GM18861 (cell line): ENCODE measurements around the gene ABI1.

Experiments used
- ATAC-seq: cut with Tn5 transposase; IDR thresholded peaks from one replicate; pipeline ENCODE4 v1.9.1; 2021; ENCODE audit not compliant: unreplicated experiment

ABI1 gene

DNA sequence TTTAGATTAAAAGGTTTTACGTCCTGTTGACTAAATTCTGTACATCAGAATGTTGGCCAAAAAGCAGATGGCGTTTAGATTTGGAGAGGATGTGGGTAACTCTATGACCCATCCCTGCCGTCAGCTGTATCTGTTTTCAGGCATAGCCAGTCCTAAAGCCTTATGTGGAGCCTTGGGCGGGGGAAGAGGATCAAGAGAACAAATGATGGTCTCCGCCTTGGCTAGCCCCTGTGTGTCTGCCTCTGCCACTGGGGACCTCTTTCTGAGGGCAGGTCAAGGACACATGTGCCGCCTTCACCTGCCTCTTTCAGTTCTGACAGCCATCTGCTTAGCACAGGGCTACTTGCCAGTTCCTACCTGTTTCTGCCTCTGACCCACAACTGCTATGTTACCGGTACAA, 139.2 kb downstream of the ABI1 start:
- no peak for ATAC-seq

DNA sequence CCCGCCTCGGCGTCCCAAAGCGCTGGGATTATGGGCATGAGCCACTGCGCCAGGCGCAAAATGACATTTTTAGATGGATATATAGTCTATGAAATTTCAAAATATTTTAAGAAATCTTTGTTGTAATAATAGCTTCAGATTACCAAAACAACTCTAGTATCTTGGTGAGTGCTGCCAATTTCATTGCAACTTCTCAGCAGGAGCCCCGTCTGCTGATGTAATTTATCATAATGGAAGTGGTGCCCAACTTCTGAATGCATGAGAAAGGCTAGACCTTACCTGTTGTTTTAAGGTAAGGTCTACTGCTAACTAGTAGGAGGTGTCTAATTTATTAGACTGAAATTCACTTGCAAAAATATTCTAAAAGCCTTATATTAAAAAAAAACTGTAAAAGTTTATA, 143.3 kb downstream of the ABI1 start:
- ATAC-seq = no peak

DNA sequence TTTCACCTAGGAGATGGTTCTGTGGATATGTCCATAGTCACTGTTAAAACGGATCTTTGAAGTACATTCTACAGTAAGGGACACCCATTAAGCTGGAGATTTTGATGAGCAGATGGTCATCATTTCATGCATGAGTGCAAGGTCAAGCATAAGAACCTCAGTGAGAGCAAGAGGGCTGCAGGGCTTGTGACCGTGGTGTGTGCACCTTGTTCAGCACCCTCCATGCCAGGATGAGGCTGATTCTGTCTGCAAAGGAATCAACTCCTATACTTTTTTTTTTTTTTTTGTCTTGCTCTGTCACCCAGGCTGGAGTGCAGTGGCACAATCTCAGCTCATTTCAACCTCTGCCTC, 145.6 kb downstream of the ABI1 start:
- ATAC-seq = no peak

DNA sequence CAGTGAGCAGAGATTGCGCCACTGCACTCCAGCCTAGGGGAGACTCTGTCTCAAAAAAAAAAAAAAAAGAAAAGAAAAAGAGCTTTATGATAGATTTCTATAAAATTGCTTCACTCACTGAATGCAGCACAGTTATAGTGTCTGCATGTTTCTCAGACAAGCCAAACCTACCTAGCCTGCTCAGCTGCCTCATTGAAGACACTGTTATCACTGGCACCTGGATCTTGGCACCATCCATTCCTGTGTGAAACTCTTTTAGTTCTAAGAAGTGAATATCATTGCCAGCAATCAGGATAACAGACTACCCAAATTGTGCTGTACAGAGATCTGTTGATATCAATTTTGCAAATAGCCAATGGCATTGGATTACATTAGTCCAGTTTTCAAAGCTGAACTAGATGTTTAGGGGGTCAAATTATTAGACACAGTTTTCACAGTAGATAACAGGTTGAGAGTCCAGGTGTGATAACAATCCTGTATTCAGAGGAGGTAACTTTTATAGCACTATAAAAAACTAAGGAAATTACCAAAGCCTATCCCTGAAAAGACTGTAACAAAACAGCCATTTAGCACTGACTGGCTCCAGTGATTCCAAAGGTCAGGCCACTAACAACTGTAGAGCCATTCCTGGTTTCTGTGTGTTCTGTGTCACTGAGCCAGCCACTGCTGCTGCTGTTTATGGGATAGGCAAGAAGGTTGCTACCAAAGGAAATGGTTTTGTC, 146.2 kb downstream of the ABI1 start:
- ATAC-seq = no peak

DNA sequence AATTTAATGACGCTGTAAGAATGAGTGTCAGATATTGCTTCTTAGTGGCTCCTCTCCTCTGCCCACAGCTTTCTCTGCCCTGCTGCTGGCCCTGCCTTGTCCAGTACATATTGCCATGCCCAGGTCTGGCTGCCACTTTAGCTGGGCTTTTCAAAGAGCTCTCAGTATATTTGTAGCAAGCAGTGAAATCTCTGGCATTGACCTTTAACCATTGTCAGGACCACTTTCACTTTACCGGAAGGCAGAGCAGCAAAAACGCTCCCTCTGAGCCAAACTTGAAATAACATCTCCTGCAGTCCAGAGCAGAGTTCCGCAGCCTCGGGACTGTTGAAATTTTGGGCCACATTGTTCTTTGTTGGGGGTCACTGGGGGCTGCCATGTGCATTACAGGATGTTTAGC, 149.4 kb downstream of the ABI1 start:
- no peak for ATAC-seq

DNA sequence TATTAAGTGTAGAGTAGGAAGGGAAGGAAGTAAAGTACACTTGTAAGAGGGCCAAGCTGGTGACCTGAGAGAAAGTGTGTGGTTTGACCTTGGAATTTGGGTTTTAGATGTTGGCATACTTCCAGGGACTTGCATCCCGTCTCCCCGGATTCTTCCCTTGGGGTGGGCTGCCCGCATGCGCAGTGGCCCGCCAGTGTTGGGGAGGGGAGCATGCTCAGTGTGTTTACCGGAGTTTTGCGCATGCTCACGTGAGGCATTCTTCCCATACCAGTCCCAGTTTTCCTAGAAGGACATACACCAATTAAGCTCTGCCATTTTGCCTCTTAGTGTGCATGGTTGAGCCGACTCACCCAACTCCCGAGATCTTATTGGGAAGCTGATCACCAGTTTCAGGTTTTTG, 153.8 kb downstream of the ABI1 start:
- ATAC-seq = no peak

DNA sequence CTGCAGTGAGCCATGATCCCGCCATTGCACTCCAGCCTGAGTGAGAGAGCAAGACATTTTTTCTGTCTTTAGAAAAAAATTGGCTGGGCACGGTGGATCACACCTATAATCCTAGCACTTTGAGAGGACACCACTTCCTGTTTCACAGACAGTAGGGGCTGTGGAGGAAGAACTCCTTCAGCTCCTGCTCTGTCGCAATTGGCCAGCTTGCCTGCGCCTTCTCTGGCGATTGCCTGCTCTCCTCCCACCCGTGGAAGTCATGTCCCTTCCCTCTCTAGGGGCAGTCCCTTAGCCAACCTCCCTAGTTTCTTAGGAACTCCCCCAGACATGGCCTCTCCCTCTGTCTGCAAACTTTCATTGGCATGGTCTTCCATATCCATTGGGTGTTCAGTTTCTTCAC, 154.6 kb downstream of the ABI1 start:
- ATAC-seq = no peak

DNA sequence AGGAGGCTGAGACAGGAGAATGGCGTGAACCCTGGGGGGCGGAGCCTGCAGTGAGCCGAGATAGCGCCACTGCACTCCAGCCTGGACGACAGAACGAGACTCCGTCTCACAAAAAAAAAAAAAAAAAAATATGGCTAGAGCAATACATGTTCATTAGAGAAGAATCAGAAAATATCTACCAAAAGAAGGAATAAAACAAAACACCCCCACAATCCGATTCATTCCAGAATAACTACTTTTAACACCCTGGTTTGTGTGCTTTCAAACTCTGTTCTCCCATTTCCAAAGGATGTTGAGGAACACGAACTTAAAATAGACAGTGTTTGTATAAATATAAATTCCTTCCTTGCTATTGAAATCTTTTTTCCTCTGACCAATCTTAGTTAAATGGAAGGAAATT, 156.8 kb downstream of the ABI1 start:
- ATAC-seq = no peak

DNA sequence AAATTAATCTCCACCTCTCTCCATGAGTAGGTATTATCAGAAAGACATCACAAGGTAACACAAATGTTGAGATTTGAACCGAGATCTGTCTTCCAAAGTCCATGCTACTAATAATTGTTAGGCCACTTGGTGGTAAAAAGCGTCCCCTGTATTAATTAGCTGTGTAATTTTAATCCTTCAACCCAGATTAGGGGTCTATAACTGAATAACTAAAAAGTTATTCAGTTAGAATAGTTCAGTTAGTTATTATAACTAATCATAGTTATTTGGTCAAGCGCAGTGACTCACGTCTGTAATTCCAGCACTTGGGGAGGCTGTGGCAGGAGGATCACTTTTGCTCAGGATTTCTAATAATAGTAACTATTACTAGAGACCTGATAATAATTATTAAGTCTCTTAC, 157.7 kb downstream of the ABI1 start:
- no peak for ATAC-seq

DNA sequence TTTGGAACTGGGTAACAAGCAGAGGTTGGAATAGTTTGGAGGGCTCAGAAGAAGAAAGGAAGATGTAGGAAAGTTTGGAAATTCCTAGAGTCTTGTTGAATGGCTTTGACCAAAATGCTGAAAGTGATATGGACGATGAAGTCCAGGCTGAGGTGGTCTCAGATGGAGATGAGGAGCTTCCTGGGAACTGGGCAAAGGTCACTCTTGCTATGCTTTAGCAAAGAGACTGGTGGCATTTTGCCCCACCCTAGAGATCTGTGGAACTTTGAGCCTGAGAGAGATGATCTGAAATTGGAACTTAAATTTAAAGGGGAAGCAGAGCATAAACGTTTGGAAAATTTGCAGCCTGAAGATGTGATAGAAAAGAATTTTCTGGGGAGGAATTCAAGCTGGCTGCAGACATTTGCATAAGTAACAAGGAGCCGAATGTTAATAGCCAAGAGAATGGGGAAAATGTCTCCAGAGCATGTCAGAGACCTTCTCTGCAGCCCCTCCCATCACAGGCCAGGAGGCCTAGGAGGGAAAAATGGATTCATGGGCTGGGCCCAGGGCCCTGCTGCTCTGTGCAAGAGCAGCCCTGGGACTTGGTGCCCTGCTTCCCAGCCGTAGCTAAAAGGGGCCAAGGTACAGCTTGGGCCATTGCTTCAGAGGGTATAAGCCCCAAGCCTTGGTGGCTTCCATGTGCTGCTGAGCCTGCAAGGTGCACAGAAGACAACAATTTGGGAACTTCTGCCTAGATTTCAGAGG, 159.7 kb downstream of the ABI1 start:
- no peak for ATAC-seq

DNA sequence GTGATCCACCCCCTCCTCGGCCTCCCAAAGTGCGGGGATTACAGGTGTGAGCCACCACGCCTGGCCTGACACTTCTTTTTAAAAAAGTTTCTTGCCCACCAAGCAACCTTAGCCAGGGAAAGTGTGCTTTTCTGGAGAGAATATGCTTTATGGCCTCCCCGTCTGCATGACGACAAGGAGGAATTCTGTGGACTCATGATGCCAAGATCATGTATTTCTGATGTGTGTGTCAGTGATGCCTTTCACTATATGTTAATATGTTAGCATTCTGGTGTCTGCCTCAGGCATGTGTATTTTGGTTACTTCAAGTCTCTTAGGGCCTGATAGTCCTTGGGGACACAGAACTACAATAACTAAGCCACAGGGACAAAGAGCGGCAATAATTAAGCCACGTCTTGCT, 161.1 kb downstream of the ABI1 start:
- ATAC-seq = no peak

DNA sequence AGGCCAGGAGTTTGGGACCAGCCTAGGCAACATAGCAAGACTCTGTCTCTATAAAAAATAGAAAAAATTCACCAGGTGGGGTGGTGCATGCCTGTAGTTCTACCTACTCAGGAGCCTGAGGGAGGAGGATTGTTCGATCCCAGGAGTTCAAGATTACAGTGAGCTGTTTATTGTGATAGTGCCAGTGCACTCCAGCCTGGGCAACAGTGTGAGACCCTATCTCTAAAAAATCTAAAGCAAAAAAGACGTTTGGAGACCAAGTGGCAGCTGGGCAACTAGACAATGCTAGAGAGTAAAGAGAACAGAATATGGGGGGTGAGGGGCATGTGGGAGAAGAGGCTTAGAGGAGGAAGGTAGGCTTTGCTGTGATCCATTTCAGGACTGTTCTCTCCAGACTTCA, 161.8 kb downstream of the ABI1 start:
- ATAC-seq = no peak

DNA sequence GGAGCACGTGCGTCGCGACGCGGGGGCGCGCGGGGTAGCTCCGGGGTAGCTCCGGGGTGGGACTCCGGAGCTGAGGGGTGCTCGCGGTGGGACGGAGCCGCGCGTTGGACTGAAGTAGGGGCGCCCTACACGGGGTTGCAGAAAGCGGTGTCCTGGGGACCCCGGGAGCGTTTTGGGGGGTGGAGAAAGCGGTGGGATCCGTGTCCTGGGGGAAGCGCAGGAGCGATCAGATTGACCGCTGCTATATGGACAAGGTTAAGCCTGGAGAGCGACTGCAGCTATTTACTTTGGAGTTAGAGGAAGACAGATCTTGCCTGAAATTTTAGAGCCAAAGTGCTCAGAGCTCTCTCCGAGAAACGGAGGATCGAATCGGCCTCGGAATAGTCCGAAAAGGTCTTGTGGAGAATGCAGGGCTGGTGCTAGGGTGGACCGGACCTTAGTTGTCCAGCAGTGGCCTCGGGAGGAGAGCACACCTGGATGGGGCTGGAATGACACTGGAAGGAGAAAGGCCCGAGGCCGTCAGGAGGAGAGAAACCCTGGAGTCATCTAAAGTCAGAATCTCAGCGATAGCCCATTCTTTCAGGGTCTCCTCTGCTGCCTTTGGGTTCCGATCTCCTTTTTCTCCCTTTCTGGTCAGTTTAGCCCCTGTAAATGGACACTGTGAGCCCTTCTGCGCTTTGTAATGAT, 162.7 kb downstream of the ABI1 start:
- ATAC-seq = no peak

DNA sequence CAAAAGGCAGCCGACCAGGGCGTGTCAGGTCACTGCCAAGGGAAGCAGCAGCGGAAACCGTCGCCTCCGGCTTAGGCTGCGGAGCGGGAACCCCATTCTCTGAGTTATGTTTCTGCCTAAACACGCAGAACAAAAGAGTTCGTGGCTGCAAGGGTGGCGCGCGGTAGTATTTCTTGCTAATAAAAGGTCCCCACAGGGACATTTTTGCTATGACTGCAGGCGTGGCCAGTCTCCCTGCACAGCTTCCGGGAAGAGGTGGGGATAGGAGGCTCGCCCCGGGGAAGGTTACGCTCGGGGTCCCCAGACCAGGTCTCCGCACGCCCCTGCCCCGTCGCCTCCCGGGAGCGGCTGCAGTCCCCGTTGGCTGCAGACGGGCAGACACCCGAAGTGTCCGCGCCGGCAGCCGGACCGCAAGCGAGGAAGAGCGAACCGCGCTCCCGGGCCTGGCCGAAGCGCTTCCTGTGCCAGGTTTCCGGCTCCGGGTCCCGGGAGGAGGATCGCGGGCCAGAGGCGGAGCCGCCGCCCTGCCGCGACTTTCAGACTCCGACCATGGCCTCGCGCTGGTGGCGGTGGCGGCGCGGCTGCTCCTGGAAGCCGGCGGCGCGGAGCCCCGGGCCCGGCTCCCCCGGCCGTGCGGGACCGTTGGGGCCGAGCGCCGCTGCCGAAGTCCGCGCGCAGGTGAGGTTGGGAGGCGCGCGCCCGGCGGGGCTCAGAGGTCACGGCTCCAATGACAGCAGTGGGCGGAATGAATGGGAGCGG, 163.4 kb downstream of the ABI1 start, which contains the start of gene PDSS1:
Gene PDSS1 (plus strand): TSS at position 539 of the 759 bp plus-strand sequence. CDS start 11 bp downstream, at position 550.
- peak; percentile 71 for ATAC-seq

DNA sequence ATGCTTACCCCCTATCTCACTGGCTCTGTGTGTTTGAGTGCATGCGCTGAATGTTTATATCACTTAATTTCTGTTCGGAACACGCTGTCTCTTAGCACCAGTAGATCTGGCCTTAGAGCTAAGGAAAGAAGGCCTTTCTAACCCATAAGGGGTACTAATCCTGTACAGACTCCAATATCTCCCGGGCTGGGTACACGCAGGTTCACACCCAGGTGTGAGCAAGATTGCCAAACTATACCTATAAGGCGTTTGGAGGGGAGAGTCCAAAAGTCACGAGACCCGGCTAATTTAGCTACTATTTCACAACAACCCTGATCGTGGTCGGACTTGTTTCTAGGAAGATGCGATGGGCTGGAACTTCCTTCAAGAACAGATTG, 164.0 kb downstream of the ABI1 start:
- no peak for ATAC-seq
